CD14-positive monocyte (primary cell): ENCODE measurements around the gene FOXO1. TPM values are rescaled to one million over a fixed set of nuclear protein-coding genes. Genes with fewer than 3 reads are reported as not detected.

Experiments used
- DNase-seq, 3 donors: peaks; one replicate each; pipeline ENCODE4 v3.0.0-alpha.2; 2011 to 2022
- H2AFZ ChIP-seq: 2 replicates; pipeline ENCODE4 v1.6.0; 2012; ENCODE audit warnings: mild to moderate bottlenecking, low read depth, low read length, inconsistent platforms; ENCODE audit not compliant: insufficient read depth, poor library complexity, severe bottlenecking
- H3K27ac ChIP-seq, 2 donors: 1 replicate in 1 of 2; 2 replicates in 1 of 2; pipeline ENCODE4 v1.5.1; 2012 to 2013; ENCODE audit warnings: low read length in 2 of 2, control low read depth in 1 of 2, inconsistent platforms in 1 of 2, low read depth in 1 of 2, mild to moderate bottlenecking in 1 of 2
- H3K27me3 ChIP-seq, 2 donors: one replicate each; pipeline versions ENCODE4 v1.6.0 to v1.6.1; 2011 to 2013; ENCODE audit warnings: low read length in 2 of 2; ENCODE audit not compliant: control insufficient read depth in 2 of 2, insufficient read depth in 2 of 2
- H3K36me3 ChIP-seq, 2 donors: replicated peaks in 1 of 2; 1 replicate in 1 of 2; 2 replicates in 1 of 2; pipeline versions ENCODE4 v1.5.1 to v1.6.1; 2012 to 2013; ENCODE audit warnings: low read length in 2 of 2, control low read depth in 1 of 2, inconsistent platforms in 1 of 2, mild to moderate bottlenecking in 1 of 2; ENCODE audit not compliant: insufficient read depth in 2 of 2, control insufficient read depth in 1 of 2
- H3K4me1 ChIP-seq, 2 donors: 1 replicate in 1 of 2; 2 replicates in 1 of 2; pipeline versions ENCODE4 v1.5.1 to v1.6.1; 2012 to 2013; ENCODE audit warnings: low read length in 2 of 2, control low read depth in 1 of 2, inconsistent platforms in 1 of 2, mild to moderate bottlenecking in 1 of 2, moderate library complexity in 1 of 2; ENCODE audit not compliant: insufficient read depth in 2 of 2, control insufficient read depth in 1 of 2
- H3K4me2 ChIP-seq: replicated peaks from 2 replicates; pipeline ENCODE3; 2012; ENCODE audit warnings: low read length, moderate library complexity, mild to moderate bottlenecking; ENCODE audit not compliant: poor library complexity, severe bottlenecking; ENCODE audit errors: extremely low read depth
- H3K4me3 ChIP-seq, 3 experiments: fragments of 200-600 bp in 1 of 3; sonication (generic) in 1 of 3; replicated peaks in 1 of 3; 1 replicate in 2 of 3; 2 replicates in 1 of 3; pipeline ENCODE4 v1.5.1; 2011 to 2013; ENCODE audit warnings: low read length in 3 of 3, mild to moderate bottlenecking in 3 of 3, control low read depth in 2 of 3, low read depth in 2 of 3, inconsistent platforms in 1 of 3, moderate library complexity in 1 of 3
- H3K79me2 ChIP-seq: 2 replicates; pipeline ENCODE4 v1.6.0; 2012; ENCODE audit warnings: mild to moderate bottlenecking, control low read depth, inconsistent platforms, low read length, moderate library complexity; ENCODE audit not compliant: insufficient read depth
- H3K9ac ChIP-seq: 2 replicates; pipeline ENCODE4 v1.6.0; 2017; ENCODE audit warnings: low read length, mild to moderate bottlenecking; ENCODE audit not compliant: insufficient read depth, poor library complexity, severe bottlenecking
- H3K9me3 ChIP-seq, 2 donors: replicated peaks in 1 of 2; 1 replicate in 1 of 2; 2 replicates in 1 of 2; pipeline versions ENCODE4 v1.5.1 to v1.6.1; 2012 to 2013; ENCODE audit warnings: low read length in 2 of 2, control low read depth in 1 of 2; ENCODE audit not compliant: control insufficient read depth in 1 of 2, insufficient read depth in 1 of 2
- H4K20me1 ChIP-seq: 2 replicates; pipeline ENCODE4 v1.6.0; 2012; ENCODE audit warnings: mild to moderate bottlenecking, low read length, control low read depth, moderate library complexity; ENCODE audit not compliant: insufficient read depth
- H3K27ac Mint-ChIP-seq, 7 donors: one replicate each; pipeline ENCODE4 v1.8.0; 2020; ENCODE audit warnings: mild to moderate bottlenecking in 7 of 7, mixed read lengths in 7 of 7, moderate library complexity in 6 of 7, inconsistent platforms in 2 of 7
- H3K27me3 Mint-ChIP-seq, 3 donors: one replicate each; pipeline ENCODE4 v1.8.0; 2021 to 2022; ENCODE audit warnings: low read depth in 3 of 3, mild to moderate bottlenecking in 3 of 3, mixed read lengths in 3 of 3, moderate library complexity in 3 of 3, inconsistent platforms in 1 of 3
- H3K36me3 Mint-ChIP-seq, 2 donors: one replicate each; pipeline ENCODE4 v1.8.0; 2020; ENCODE audit warnings: mixed read lengths in 2 of 2, inconsistent platforms in 1 of 2, mild to moderate bottlenecking in 1 of 2
- H3K4me1 Mint-ChIP-seq: one replicate; pipeline ENCODE4 v1.8.0; 2020; ENCODE audit warnings: mild to moderate bottlenecking, mixed read lengths
- H3K4me3 Mint-ChIP-seq, 2 donors: one replicate each; pipeline ENCODE4 v1.8.0; 2020; ENCODE audit warnings: mild to moderate bottlenecking in 2 of 2, mixed read lengths in 2 of 2, moderate library complexity in 1 of 2
- H3K9me3 Mint-ChIP-seq, 7 donors: one replicate each; pipeline ENCODE4 v1.8.0; 2020 to 2022; ENCODE audit warnings: mixed read lengths in 7 of 7, mild to moderate bottlenecking in 6 of 7, moderate library complexity in 6 of 7, inconsistent platforms in 2 of 7
- WGBS: methylation state at CpG from one replicate; pipeline ENCODE4 v1.1.5; 2013; ENCODE audit warnings: missing lambda C conversion rate; ENCODE audit not compliant: insufficient coverage; 5-methylcytosine and 5-hydroxymethylcytosine counted together
- intact Hi-C, 2 donors: fragments of 100-400 bp; cut with micrococcal nuclease; formaldehyde crosslinking; loops; one replicate each; pipeline versions ENCODE4 v1.15.0 to v1.15.1; 2023
- polyA plus RNA-seq, 3 donors: library from polyadenylated mRNA; depleted of rRNA in 1 of 3; unstranded in 2 of 3; stranded (reverse) in 1 of 3; fragments of 300-500 nt in 2 of 3; fragments of >200 nt in 1 of 3; fragmentation: Illumina TruSeq in 2 of 3; gene quantifications; 1 replicate in 2 of 3; 2 replicates in 1 of 3; pipeline ENCODE4 v1.2.3, GENCODE V29; 2012 to 2021
- TF ChIP-seq, protein P1 (sequence below): fragments of 200-600 bp; IDR thresholded peaks from one replicate; pipeline ENCODE4 v1.8.0; 2022; ENCODE audit warnings: antibody characterized with exemption, mild to moderate bottlenecking

The FOXO1 gene
- polyA plus RNA-seq, 3 donors: 3.1 to 11.3 (median 8.0) TPM

DNA sequence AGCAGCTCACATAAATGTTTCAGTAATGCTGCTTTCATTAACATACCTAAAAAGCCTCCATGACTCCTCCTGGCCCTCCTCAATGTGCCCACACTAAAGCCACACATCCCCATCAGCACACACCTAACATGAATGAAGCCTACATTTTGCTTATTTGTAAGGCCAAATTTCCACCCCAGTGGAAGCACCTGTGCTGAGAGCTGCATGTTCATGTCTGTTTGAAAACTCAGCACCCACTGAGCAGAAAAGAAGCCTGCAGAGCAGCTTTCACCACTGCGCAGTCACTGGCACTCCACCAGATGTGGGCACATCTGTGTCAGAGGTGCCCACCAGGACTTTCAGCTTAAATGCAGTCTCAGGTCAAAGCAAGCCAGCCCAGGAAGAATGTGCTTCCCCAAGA, 93.5 kb downstream of the FOXO1 start:
- Histone ChIP-seq H3K79me2 (peaks cover 5% of the 10 kb centered on the region), H3K4me3 (no peak overlapping the region), H3K27me3 (no peaks in the 10 kb centered on the region), H4K20me1 (peaks cover 92% of the 10 kb centered on the region), H3K4me1 (peaks cover 3 to 6% of the 10 kb centered on the region in 2 donors), H3K9me3 (no peaks in the 10 kb centered on the region), H3K27ac (no peak overlapping the region), H3K4me2 (no peak overlapping the region), H2AFZ (no peak overlapping the region), H3K9ac (no peak overlapping the region), H3K36me3 (no peaks in the 10 kb centered on the region)
- Mint-ChIP-seq H3K27ac (peak overlapping the region in 2 of 7 donors; percentile 47 to 65), H3K4me1 (peaks cover 34% of the 10 kb centered on the region), H3K9me3 (no peaks in the 10 kb centered on the region), H3K27me3 (peaks cover 0 to 3% (median 2%) of the 10 kb centered on the region in 3 donors), H3K4me3 (no peak overlapping the region), H3K36me3 (no peaks in the 10 kb centered on the region)
- DNase-seq: no peak
- intact Hi-C loops: no loop called here
- TF ChIP-seq, protein P1, sequence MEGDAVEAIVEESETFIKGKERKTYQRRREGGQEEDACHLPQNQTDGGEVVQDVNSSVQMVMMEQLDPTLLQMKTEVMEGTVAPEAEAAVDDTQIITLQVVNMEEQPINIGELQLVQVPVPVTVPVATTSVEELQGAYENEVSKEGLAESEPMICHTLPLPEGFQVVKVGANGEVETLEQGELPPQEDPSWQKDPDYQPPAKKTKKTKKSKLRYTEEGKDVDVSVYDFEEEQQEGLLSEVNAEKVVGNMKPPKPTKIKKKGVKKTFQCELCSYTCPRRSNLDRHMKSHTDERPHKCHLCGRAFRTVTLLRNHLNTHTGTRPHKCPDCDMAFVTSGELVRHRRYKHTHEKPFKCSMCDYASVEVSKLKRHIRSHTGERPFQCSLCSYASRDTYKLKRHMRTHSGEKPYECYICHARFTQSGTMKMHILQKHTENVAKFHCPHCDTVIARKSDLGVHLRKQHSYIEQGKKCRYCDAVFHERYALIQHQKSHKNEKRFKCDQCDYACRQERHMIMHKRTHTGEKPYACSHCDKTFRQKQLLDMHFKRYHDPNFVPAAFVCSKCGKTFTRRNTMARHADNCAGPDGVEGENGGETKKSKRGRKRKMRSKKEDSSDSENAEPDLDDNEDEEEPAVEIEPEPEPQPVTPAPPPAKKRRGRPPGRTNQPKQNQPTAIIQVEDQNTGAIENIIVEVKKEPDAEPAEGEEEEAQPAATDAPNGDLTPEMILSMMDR: no peak
- WGBS: 100% methylated on average over 1 of the region's 1 CpG

DNA sequence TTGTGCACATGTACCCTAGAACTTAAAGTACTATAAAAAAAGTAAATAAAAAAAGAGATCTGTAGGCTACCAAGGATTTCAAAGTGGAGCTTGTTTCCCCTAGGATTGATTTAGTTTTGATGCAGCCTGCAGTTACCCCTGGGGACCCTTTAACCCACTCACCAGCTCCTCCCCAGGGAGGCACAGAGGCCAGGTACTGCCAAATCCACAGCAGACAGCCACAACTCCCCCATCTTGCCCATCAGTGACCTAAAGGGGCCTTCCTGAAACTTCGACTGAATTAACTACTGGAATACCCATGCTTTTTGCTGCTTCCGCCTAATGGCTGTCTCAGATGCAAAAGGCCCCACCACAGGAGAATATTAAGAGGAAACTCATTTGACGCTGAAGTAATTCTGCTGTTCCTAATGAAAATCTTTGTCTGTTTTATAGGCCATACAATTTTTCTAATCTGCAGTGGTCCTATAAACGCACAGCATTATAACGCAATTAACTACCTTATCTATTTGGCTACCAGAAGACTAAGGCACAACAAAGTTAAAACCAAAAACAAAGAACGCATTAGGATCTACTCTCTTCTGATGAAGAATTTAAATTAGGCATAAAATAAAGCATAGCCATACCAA, 95.0 kb downstream of the FOXO1 start:
- Histone ChIP-seq H3K4me3 (no peak overlapping the region), H3K79me2 (peaks cover 5% of the 10 kb centered on the region), H3K27me3 (no peaks in the 10 kb centered on the region), H4K20me1 (peaks cover 92% of the 10 kb centered on the region), H3K36me3 (no peaks in the 10 kb centered on the region), H3K27ac (no peak overlapping the region), H3K9ac (no peak overlapping the region), H3K9me3 (no peaks in the 10 kb centered on the region), H2AFZ (no peak overlapping the region), H3K4me1 (peaks cover 3 to 6% of the 10 kb centered on the region in 2 donors), H3K4me2 (no peak overlapping the region)
- Mint-ChIP-seq H3K27me3 (peaks cover 3 to 6% (median 3%) of the 10 kb centered on the region in 3 donors), H3K9me3 (no peaks in the 10 kb centered on the region), H3K4me3 (no peak overlapping the region), H3K27ac (peak overlapping the region in 1 of 7 donors; percentile 54), H3K4me1 (peaks cover 31% of the 10 kb centered on the region), H3K36me3 (no peaks in the 10 kb centered on the region)
- WGBS: 86% methylated on average over 2 of the region's 6 CpGs
- DNase-seq: no peak
- intact Hi-C loops: no loop called here
- TF ChIP-seq, protein P1: no peak
